Glutamatergic neuron (in vitro differentiated cells): ENCODE data around the gene FAF1. TPM values are rescaled to one million over a fixed set of nuclear protein-coding genes. Genes with fewer than 3 reads are reported as not detected.

Experiments used
- DNase-seq: peaks from one replicate; pipeline ENCODE4 v3.0.0; 2022
- H3K27ac Mint-ChIP-seq: one replicate; pipeline ENCODE4 v1.8.0; 2020; ENCODE audit warnings: mild to moderate bottlenecking, mixed read lengths, inconsistent platforms; ENCODE audit not compliant: unreplicated experiment
- H3K27me3 Mint-ChIP-seq: one replicate; pipeline ENCODE4 v1.8.0; 2020; ENCODE audit warnings: mild to moderate bottlenecking, moderate library complexity, mixed read lengths, inconsistent platforms; ENCODE audit not compliant: unreplicated experiment
- H3K36me3 Mint-ChIP-seq: one replicate; pipeline ENCODE4 v1.8.0; 2020; ENCODE audit warnings: mild to moderate bottlenecking, mixed read lengths, inconsistent platforms; ENCODE audit not compliant: unreplicated experiment
- H3K4me1 Mint-ChIP-seq: one replicate; pipeline ENCODE4 v1.8.0; 2020; ENCODE audit warnings: mild to moderate bottlenecking, low read depth, mixed read lengths, inconsistent platforms; ENCODE audit not compliant: unreplicated experiment
- H3K4me3 Mint-ChIP-seq: one replicate; pipeline ENCODE4 v1.8.0; 2020; ENCODE audit warnings: mild to moderate bottlenecking, mixed read lengths, inconsistent platforms; ENCODE audit not compliant: unreplicated experiment
- H3K9me3 Mint-ChIP-seq: one replicate; pipeline ENCODE4 v1.8.0; 2020; ENCODE audit warnings: mild to moderate bottlenecking, moderate library complexity, mixed read lengths, inconsistent platforms; ENCODE audit not compliant: unreplicated experiment
- CTCF ChIP-seq: fragments of 200-600 bp; sonication (generic); IDR thresholded peaks from one replicate; pipeline ENCODE4 v1.5.0; 2021; ENCODE audit not compliant: partially characterized antibody, unreplicated experiment
- total RNA-seq: library from RNA; stranded (reverse); fragmentation: NEBNext Ultra II Directional; extraction: Animal tissue kit (Norgen Biotek cat#: 25700); gene quantifications from one replicate; pipeline ENCODE4 v1.2.1, GENCODE V29; 2021; ENCODE audit not compliant: unreplicated experiment

FAF1 gene
- total RNA-seq, 1 donor from 2014 or later, result 57.3 TPM

GRCh38 chr1:50422946-50423669, 537.0 kb downstream of the FAF1 start, which contains the start of gene DMRTA2:
Gene DMRTA2 (minus strand): TSS chr1:50423443. CDS start chr1:50421536, 1,907 bp downstream.
- Mint-ChIP-seq H3K36me3 (peaks cover 7% of the 10 kb centered on the region), H3K9me3 (peaks cover 17% of the 10 kb centered on the region), H3K4me3 (peak within 1 kb of the TSS; percentile 88), H3K27me3 (peaks cover 51% of the 10 kb centered on the region), H3K27ac (peak within 1 kb of the TSS; percentile 14), H3K4me1 (peaks cover 20% of the 10 kb centered on the region)
- no peak for TF ChIP-seq CTCF
- peak; percentile 68 for DNase-seq

GRCh38 chr1:50422675-50422945, 537.5 kb downstream of the FAF1 start:
- peaks cover 7% of the 10 kb centered on the region for H3K36me3 Mint-ChIP-seq
- peak overlapping the region; percentile 88 for H3K4me3 Mint-ChIP-seq
- H3K9me3 Mint-ChIP-seq, result peaks cover 17% of the 10 kb centered on the region
- peaks cover 52% of the 10 kb centered on the region for H3K27me3 Mint-ChIP-seq
- TF ChIP-seq CTCF, result no peak
- no peak for DNase-seq
- H3K27ac Mint-ChIP-seq, result no peak overlapping the region
- peaks cover 20% of the 10 kb centered on the region for H3K4me1 Mint-ChIP-seq

- Mint-ChIP-seq H3K36me3 (peaks cover 7% of the 10 kb centered on the region), H3K27ac (peak overlapping the region; percentile 14), H3K9me3 (peaks cover 17% of the 10 kb centered on the region), H3K4me1 (peaks cover 15% of the 10 kb centered on the region), H3K27me3 (peaks cover 48% of the 10 kb centered on the region), H3K4me3 (peak overlapping the region; percentile 88)
- TF ChIP-seq CTCF, result no peak
- DNase-seq, result no peak
Measured at GRCh38 chr1:50421768-50422674, 538.0 kb downstream of the FAF1 start.

GRCh38 chr1:50421366-50421748, 538.7 kb downstream of the FAF1 start:
- no peak for TF ChIP-seq CTCF
- Mint-ChIP-seq H3K27me3 (peaks cover 52% of the 10 kb centered on the region), H3K4me1 (peaks cover 15% of the 10 kb centered on the region), H3K27ac (no peak overlapping the region), H3K4me3 (peak overlapping the region; percentile 88), H3K9me3 (peaks cover 20% of the 10 kb centered on the region), H3K36me3 (peaks cover 7% of the 10 kb centered on the region)
- DNase-seq, result no peak
